Measurements from ENCODE around the gene CXXC4.

- TF ChIP-seq EP300 (IDR thresholded peaks at IDR 0.05) (no peak), POLR2A (IDR thresholded peaks at IDR 0.05) (no peak)
Observed at GRCh38 chr4:104533156-104533555, 38.5 kb upstream of the CXXC4 start.
